K562 (cell line): Measurements from ENCODE around the gene PRKG1. TPM values are rescaled to one million over a fixed set of nuclear protein-coding genes. Genes with fewer than 3 reads are reported as not detected.

Experiments
- ATAC-seq: fragments of 200-7000 bp; cut with Tn5 transposase; 3 replicates; pipeline ENCODE4 v1.9.1; 2020; ENCODE audit warnings: moderate library complexity
- BruUV-seq: library from RNA; stranded (reverse); fragments of 400-500 nt; replicated peaks from 2 replicates; lab custom pipeline; 2021; lab: Mats Ljungman, UMichigan
- CTCF ChIA-PET: fragments of 300-600 bp; formaldehyde crosslinking; extraction: SDS; loops from one replicate; lab custom pipeline; 2021; ENCODE audit warnings: low intra/inter-chr PET ratio; lab: Yijun Ruan, JAX
- POLR2A ChIA-PET: fragments of 300-600, 350-650 bp; sonication (Branson Sonifier 250); formaldehyde crosslinking; extraction: SDS; loops from one replicate; lab custom pipeline; 2021; ENCODE audit warnings: antibody characterized with exemption, inconsistent platforms; lab: Yijun Ruan, JAX
- DNase-seq, 4 experiments: peaks; one replicate each; pipeline versions ENCODE4 v3.0.0 to v3.0.0-alpha.2; 2011 to 2018; ENCODE audit warnings: low spot score in 3 of 4, mixed read lengths in 3 of 4; ENCODE audit errors: extremely low read depth in 1 of 4
- FAIRE-seq: peaks from 2 replicates; lab custom pipeline; 2011; peaks lifted over from hg19 to GRCh38; lab: Jason Lieb, UNC
- H2AFZ ChIP-seq: 2 replicates; pipeline ENCODE4 v1.6.0; 2011; ENCODE audit warnings: low read depth, low read length, control low read depth, inconsistent platforms
- H3K27ac ChIP-seq: fragments of 200-600 bp; 3 replicates; pipeline ENCODE4 v1.8.0; 2011; ENCODE audit warnings: low read depth, mild to moderate bottlenecking, control low read depth, inconsistent platforms, low read length, moderate library complexity, mixed read lengths; ENCODE audit errors: extremely low read depth
- H3K27me3 ChIP-seq, 2 experiments: fragments of 300-600 bp in 1 of 2; 2 replicates in 1 of 2; 3 replicates in 1 of 2; pipeline versions ENCODE4 v1.6.0 to v1.8.0; 2011; ENCODE audit warnings: inconsistent platforms in 2 of 2, low read length in 2 of 2, mild to moderate bottlenecking in 1 of 2, mixed read lengths in 1 of 2, moderate library complexity in 1 of 2; ENCODE audit not compliant: control insufficient read depth in 2 of 2, insufficient read depth in 2 of 2
- H3K36me3 ChIP-seq: fragments of 300-600 bp; 3 replicates; pipeline ENCODE4 v1.8.0; 2011; ENCODE audit warnings: mild to moderate bottlenecking, low read length, inconsistent platforms; ENCODE audit not compliant: control insufficient read depth, insufficient read depth
- H3K4me1 ChIP-seq, 2 experiments: fragments of 200-600 bp in 1 of 2; replicated peaks in 1 of 2; 2 replicates in 1 of 2; 3 replicates in 1 of 2; pipeline versions ENCODE4 v1.5.1 to v1.8.0; 2011; ENCODE audit warnings: inconsistent platforms in 2 of 2, low read length in 2 of 2, mild to moderate bottlenecking in 1 of 2, mixed read lengths in 1 of 2, moderate library complexity in 1 of 2; ENCODE audit not compliant: control insufficient read depth in 2 of 2, insufficient read depth in 2 of 2
- H3K4me2 ChIP-seq: 2 replicates; pipeline ENCODE4 v1.6.1; 2011; ENCODE audit warnings: low read length, control low read depth, inconsistent platforms, mixed read lengths; ENCODE audit not compliant: insufficient read depth
- H3K4me3 ChIP-seq: fragments of 200-600 bp; sonication (generic), shearing (Covaris generic); 2 replicates; pipeline ENCODE4 v1.5.1; 2016; ENCODE audit warnings: control low read depth, inconsistent platforms
- H3K79me2 ChIP-seq: fragments of 200-600 bp; 3 replicates; pipeline ENCODE4 v1.8.0; 2011; ENCODE audit warnings: low read length, inconsistent platforms; ENCODE audit not compliant: control insufficient read depth, insufficient read depth
- H3K9ac ChIP-seq, 2 experiments: 2 replicates each; pipeline versions ENCODE4 v1.6.0 to v1.6.1; 2011; ENCODE audit warnings: low read depth in 2 of 2, low read length in 2 of 2, control low read depth in 1 of 2, inconsistent platforms in 1 of 2, mild to moderate bottlenecking in 1 of 2, mixed read lengths in 1 of 2; ENCODE audit not compliant: insufficient read depth in 1 of 2
- H3K9me1 ChIP-seq: one replicate; pipeline ENCODE4 v1.6.0; 2011; ENCODE audit warnings: inconsistent platforms, mild to moderate bottlenecking, low read length, moderate library complexity; ENCODE audit not compliant: control insufficient read depth, insufficient read depth
- H3K9me3 ChIP-seq: replicated peaks from 2 replicates; pipeline ENCODE4 v1.5.1; 2011; ENCODE audit warnings: low read depth, low read length, inconsistent platforms; ENCODE audit not compliant: control insufficient read depth, insufficient read depth
- H4K20me1 ChIP-seq: replicated peaks from 2 replicates; pipeline ENCODE4 v1.6.1; 2011; ENCODE audit warnings: low read length, inconsistent platforms, mixed read lengths; ENCODE audit not compliant: control insufficient read depth, insufficient read depth
- CBFB ChIP-seq: sonication (generic); formaldehyde crosslinking; IDR thresholded peaks from 2 replicates; pipeline ENCODE4 v1.4.0; 2020; ENCODE audit warnings: mild to moderate bottlenecking, missing genetic modification reagents
- CREBBP ChIP-seq: IDR thresholded peaks from one replicate; pipeline ENCODE4 v1.6.1; 2012; ENCODE audit warnings: low read depth, mild to moderate bottlenecking, control low read depth, inconsistent platforms, low read length
- FOXM1 ChIP-seq, 2 experiments: fragments of 450-650 bp in 1 of 2; sonication (generic) in 1 of 2; formaldehyde crosslinking in 1 of 2; IDR thresholded peaks; 2 replicates each; pipeline versions ENCODE4 v1.6.1 to v1.9.0; 2017 to 2022; ENCODE audit warnings: low read depth in 2 of 2, mild to moderate bottlenecking in 2 of 2, missing genetic modification reagents in 1 of 2, moderate library complexity in 1 of 2
- ZNF408 ChIP-seq: fragments of 250-450 bp; sonication (Bioruptor Pico); IDR thresholded peaks from 2 replicates; pipeline ENCODE4 v1.4.0; 2020; ENCODE audit warnings: low read depth, mild to moderate bottlenecking, moderate library complexity
- in situ Hi-C: fragments of 300-500 bp; cut with MboI; formaldehyde crosslinking; loops from 4 replicates; pipeline ENCODE4 v1.15.0; 2018; ENCODE audit warnings: inconsistent platforms, mixed read lengths
- intact Hi-C: fragments of 100-400 bp; cut with micrococcal nuclease; formaldehyde crosslinking; loops from 2 replicates; pipeline ENCODE4 v1.14.2; 2022
- polyA plus RNA-seq, 8 experiments: library from polyadenylated mRNA; depleted of rRNA in 4 of 8; stranded (reverse) in 5 of 8; unstranded in 3 of 8; fragments of >200 nt; fragmentation: Nextera tagmentation in 2 of 8; fragmentation: Illumina TruSeq in 1 of 8; extraction: Ambion mirVana in 2 of 8; extraction: Trizol in 1 of 8; gene quantifications; 2 replicates each; pipeline versions ENCODE4 v1.2.1 to v1.2.3, GENCODE V29; 2011 to 2014; ENCODE audit warnings: inconsistent platforms in 1 of 8, missing spikeins in 1 of 8
- total RNA-seq, 7 experiments: library from RNA; depleted of rRNA in 6 of 7; stranded (reverse); fragments of >200 nt in 6 of 7; fragmentation: Illumina TruSeq in 2 of 7; extraction: Trizol in 2 of 7; gene quantifications; 2 replicates each; pipeline versions ENCODE4 v1.2.1 to v1.2.3, GENCODE V29; 2011 to 2021; ENCODE audit warnings: low replicate concordance in 1 of 7
- TF ChIP-seq, protein P1 (sequence below), 2 experiments: fragments of 450-650 bp in 1 of 2; sonication (generic) in 1 of 2; formaldehyde crosslinking in 1 of 2; IDR thresholded peaks in 1 of 2; conservative IDR thresholded peaks in 1 of 2; 2 replicates each; pipeline versions ENCODE4 v1.6.1 to v1.8.1; 2016 to 2023; ENCODE audit warnings: mild to moderate bottlenecking in 2 of 2, moderate library complexity in 2 of 2, inconsistent platforms in 1 of 2, missing genetic modification reagents in 1 of 2

The PRKG1 gene
- total and polyA plus RNA-seq, 9 of the 15 experiments (the other 6 are each of a cell fraction or from before 2014, with no cell fraction given): 0.22 TPM; not detected in 8

DNA sequence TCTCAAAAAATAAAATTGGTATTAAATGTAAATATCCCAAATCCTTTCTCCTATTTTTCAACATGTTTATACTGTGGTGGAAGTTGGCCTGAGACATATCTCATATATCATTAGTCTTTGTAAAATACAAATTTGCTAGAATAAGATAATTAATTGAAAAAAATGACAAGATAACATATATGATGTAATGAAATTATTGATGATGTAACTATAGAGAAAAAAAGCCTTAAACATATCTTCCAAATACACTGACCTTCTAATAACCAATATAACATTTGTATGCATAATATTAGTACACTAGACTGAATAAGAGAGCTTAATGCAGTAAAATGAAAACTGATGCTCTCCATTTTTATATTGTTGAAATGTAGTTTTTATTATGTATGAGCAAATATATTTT is 104.3 kb downstream of the PRKG1 start:
- in situ Hi-C loops (no loop called here), intact Hi-C loops (no loop called here)
- Histone ChIP-seq H3K4me2 (no peak overlapping the region), H3K4me3 (no peak overlapping the region), H3K36me3 (no peaks in the 10 kb centered on the region), H3K27me3 (no peaks in the 10 kb centered on the region), H3K4me1 (no peaks in the 10 kb centered on the region), H3K27ac (no peak overlapping the region), H4K20me1 (no peaks in the 10 kb centered on the region), H3K9me1 (no peaks in the 10 kb centered on the region), H3K9me3 (peaks cover 2% of the 10 kb centered on the region), H3K79me2 (no peaks in the 10 kb centered on the region), H2AFZ (no peak overlapping the region), H3K9ac (no peak overlapping the region)
- no peak for FAIRE-seq
- TF ChIP-seq CBFB (CRISPR knock-in tag) (no peak), CREBBP (no peak), ZNF408 (CRISPR knock-in tag) (no peak), FOXM1 (IDR thresholded peaks at IDR 0.05; ENCODE audit: low read depth) (no peak), FOXM1 (CRISPR knock-in tag; IDR thresholded peaks at IDR 0.05; ENCODE audit: low read depth) (no peak)
- TF ChIP-seq, protein P1, sequence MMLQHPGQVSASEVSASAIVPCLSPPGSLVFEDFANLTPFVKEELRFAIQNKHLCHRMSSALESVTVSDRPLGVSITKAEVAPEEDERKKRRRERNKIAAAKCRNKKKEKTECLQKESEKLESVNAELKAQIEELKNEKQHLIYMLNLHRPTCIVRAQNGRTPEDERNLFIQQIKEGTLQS (IDR thresholded peaks at IDR 0.05): peak; percentile 38; the same call in 1 of the 2 replicates
- TF ChIP-seq, protein P1 (CRISPR knock-in tag; conservative IDR thresholded peaks at IDR 0.05): no peak
- CTCF ChIA-PET: interaction anchor here (0.7 kb wide), 1 partner anchor 38 kb away, joined by 3 read pairs; no protein-coding TSS in a partner anchor
- POLR2A ChIA-PET: no interaction called here
- ATAC-seq: no peak
- no peak for DNase-seq
- no TSS peak for BruUV-seq
